Eye (tissue), 1 donor: Measurements from ENCODE around the gene TMEM79.
"Not testable (repeated sequence)": the region's sequence is repeated elsewhere in the genome, so short reads cannot be mapped to it uniquely, and the experiment has no call there.

Source experiments
- DNase-seq: peaks from one replicate; pipeline ENCODE4 v3.0.0-alpha.2; 2015

TMEM79 gene

DNA sequence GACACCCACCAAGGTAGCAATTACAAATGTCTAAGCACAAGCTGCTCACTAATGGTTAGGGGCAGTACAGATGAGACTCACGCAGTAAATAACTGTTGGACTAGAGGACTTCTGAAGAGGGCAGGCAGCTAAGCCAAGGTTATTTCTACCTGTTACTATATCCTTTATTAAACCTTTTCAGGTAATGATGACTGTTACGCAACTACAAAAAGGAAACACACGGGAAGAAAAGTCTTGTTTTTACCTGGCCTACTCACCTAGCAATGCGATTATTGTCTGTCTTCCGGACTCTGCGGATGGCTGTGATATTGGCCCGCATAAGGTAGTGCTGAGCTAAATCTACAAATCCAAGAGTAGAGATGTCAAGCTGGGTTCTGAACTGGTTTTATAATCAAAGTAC, 32.8 kb downstream of the TMEM79 start:
- DNase-seq = no peak

DNA sequence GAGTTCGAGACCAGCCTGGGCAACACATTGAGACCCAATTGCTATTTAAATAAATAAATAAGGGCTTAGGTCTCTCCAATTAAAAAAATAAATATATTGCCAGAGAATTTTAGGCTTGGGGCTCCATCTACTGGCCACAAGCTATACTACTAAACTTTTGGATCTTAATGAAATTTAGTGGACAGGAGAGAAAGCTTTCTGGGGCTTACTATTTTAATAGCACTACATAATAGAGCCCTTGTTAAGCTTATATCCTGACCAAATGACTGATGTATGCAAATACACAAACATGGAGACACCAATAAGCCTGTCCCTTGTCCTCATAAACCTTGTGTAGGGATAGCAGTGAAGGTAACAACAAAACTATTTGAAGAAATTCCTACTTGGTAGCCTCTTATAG, 35.5 kb downstream of the TMEM79 start:
- DNase-seq = peak; percentile 46

GRCh38 chr1:156320560-156320959, 36.4 kb downstream of the TMEM79 start:
- no peak for DNase-seq

- DNase-seq = not testable (repeated sequence)
Observed at GRCh38 chr1:156323179-156323578, 39.1 kb downstream of the TMEM79 start.

DNA sequence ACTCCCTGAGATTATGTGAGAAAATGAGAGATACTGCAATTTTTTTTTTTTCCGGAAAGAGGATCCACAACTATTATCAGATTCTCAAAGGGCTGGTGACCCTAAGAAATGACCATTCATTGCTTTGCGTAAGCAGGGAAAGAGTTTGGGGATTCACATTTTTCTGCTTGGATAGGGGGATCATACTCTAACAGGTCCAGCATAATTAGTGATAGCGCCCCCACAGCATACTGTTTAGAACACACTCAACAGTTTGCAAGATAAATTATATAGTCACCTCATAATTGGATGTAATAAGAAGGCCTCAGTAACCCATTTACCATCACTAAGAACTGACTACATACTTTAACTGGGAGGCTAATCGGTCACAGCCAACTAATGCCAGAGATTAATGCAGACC, 52.1 kb downstream of the TMEM79 start:
- no peak for DNase-seq

- no peak for DNase-seq
Observed at GRCh38 chr1:156337052-156337887, 53.1 kb downstream of the TMEM79 start.

DNA sequence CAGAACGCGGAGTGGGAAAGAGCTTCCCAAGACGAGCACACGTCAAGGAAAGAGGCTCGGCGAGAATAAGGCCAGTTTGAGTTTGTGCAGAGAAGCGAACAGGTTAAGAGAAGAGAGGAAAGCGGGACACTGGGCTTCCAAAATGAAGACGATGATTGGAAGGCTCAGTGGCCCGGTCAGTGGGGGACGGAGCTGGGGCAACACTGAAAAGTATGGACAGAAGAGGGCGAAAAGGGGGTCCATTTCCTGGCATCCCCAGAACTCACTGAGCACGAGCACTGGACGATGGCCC, 53.7 kb downstream of the TMEM79 start:
- no peak for DNase-seq

DNA sequence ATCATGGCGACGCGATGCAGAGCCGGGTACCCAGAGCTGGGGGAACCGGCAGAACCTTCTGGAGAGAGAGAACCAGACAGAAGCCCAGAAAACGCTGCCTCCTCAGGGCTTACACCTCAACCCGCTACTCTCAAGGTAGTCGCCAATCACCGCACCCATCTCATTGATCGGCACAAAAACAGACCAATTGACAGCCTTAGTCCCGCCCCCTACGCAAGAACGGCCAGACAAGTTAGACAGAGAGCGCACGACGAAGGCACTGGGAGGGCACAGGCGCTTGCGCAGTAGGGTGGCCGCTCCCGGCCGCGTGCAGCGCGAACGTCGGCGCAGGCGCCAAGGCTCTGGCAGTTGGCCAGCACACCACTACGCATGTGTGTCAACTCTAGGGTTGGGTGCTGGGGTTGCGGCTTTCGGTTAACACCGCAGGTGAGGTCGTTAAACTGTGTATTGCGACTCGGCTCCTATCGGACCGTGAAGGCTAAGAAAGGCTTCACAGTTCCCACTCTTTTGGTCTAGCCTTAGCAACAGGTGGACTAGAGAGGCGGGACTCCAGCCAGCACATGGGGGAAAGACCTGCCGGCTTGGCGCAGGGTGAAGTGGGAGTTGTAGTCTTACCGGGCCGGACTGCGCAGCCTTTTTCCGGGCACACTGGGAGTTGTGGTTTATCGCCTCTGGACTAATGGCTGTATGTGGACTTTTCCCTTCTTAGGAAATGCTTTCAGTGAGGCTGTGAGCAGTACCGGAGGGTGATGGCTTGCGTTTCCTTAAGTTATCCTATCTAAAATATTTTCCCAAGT, 54.3 kb downstream of the TMEM79 start, which contains the start of the genes CCT3 and TSACC:
Gene CCT3 (minus strand): TSS at position 113 of the 797 bp plus-strand sequence. CDS start 108 bp downstream, at position 5.
Gene TSACC (plus strand): TSS at position 347 of the 797 bp plus-strand sequence. CDS start 1,232 bp downstream, outside the sequence.
- DNase-seq = peak; percentile 100
